K562 (cell line): ENCODE results near the gene STEEP1. TPM values are rescaled to one million over a fixed set of nuclear protein-coding genes. Genes with fewer than 3 reads are reported as not detected.

Source experiments
- ATAC-seq: fragments of 200-7000 bp; cut with Tn5 transposase; 3 replicates; pipeline ENCODE4 v1.9.1; 2020; ENCODE audit warnings: moderate library complexity
- BruUV-seq: library from RNA; stranded (reverse); fragments of 400-500 nt; replicated peaks from 2 replicates; lab custom pipeline; 2021; lab: Mats Ljungman, UMichigan
- CTCF ChIA-PET: fragments of 300-600 bp; formaldehyde crosslinking; extraction: SDS; loops from one replicate; lab custom pipeline; 2021; ENCODE audit warnings: low intra/inter-chr PET ratio; lab: Yijun Ruan, JAX
- POLR2A ChIA-PET: fragments of 300-600, 350-650 bp; sonication (Branson Sonifier 250); formaldehyde crosslinking; extraction: SDS; loops from one replicate; lab custom pipeline; 2021; ENCODE audit warnings: antibody characterized with exemption, inconsistent platforms; lab: Yijun Ruan, JAX
- DNase-seq, 4 experiments: peaks; one replicate each; pipeline versions ENCODE4 v3.0.0 to v3.0.0-alpha.2; 2011 to 2018; ENCODE audit warnings: low spot score in 3 of 4, mixed read lengths in 3 of 4; ENCODE audit errors: extremely low read depth in 1 of 4
- FAIRE-seq: peaks from 2 replicates; lab custom pipeline; 2011; peaks lifted over from hg19 to GRCh38; lab: Jason Lieb, UNC
- H2AFZ ChIP-seq: 2 replicates; pipeline ENCODE4 v1.6.0; 2011; ENCODE audit warnings: low read depth, low read length, control low read depth, inconsistent platforms
- H3K27ac ChIP-seq: fragments of 200-600 bp; 3 replicates; pipeline ENCODE4 v1.8.0; 2011; ENCODE audit warnings: low read depth, mild to moderate bottlenecking, control low read depth, inconsistent platforms, low read length, moderate library complexity, mixed read lengths; ENCODE audit errors: extremely low read depth
- H3K27me3 ChIP-seq, 2 experiments: fragments of 300-600 bp in 1 of 2; 2 replicates in 1 of 2; 3 replicates in 1 of 2; pipeline versions ENCODE4 v1.6.0 to v1.8.0; 2011; ENCODE audit warnings: inconsistent platforms in 2 of 2, low read length in 2 of 2, mild to moderate bottlenecking in 1 of 2, mixed read lengths in 1 of 2, moderate library complexity in 1 of 2; ENCODE audit not compliant: control insufficient read depth in 2 of 2, insufficient read depth in 2 of 2
- H3K36me3 ChIP-seq: fragments of 300-600 bp; 3 replicates; pipeline ENCODE4 v1.8.0; 2011; ENCODE audit warnings: mild to moderate bottlenecking, low read length, inconsistent platforms; ENCODE audit not compliant: control insufficient read depth, insufficient read depth
- H3K4me1 ChIP-seq, 2 experiments: fragments of 200-600 bp in 1 of 2; replicated peaks in 1 of 2; 2 replicates in 1 of 2; 3 replicates in 1 of 2; pipeline versions ENCODE4 v1.5.1 to v1.8.0; 2011; ENCODE audit warnings: inconsistent platforms in 2 of 2, low read length in 2 of 2, mild to moderate bottlenecking in 1 of 2, mixed read lengths in 1 of 2, moderate library complexity in 1 of 2; ENCODE audit not compliant: control insufficient read depth in 2 of 2, insufficient read depth in 2 of 2
- H3K4me2 ChIP-seq: 2 replicates; pipeline ENCODE4 v1.6.1; 2011; ENCODE audit warnings: low read length, control low read depth, inconsistent platforms, mixed read lengths; ENCODE audit not compliant: insufficient read depth
- H3K4me3 ChIP-seq: fragments of 200-600 bp; sonication (generic), shearing (Covaris generic); 2 replicates; pipeline ENCODE4 v1.5.1; 2016; ENCODE audit warnings: control low read depth, inconsistent platforms
- H3K79me2 ChIP-seq: fragments of 200-600 bp; 3 replicates; pipeline ENCODE4 v1.8.0; 2011; ENCODE audit warnings: low read length, inconsistent platforms; ENCODE audit not compliant: control insufficient read depth, insufficient read depth
- H3K9ac ChIP-seq, 2 experiments: 2 replicates each; pipeline versions ENCODE4 v1.6.0 to v1.6.1; 2011; ENCODE audit warnings: low read depth in 2 of 2, low read length in 2 of 2, control low read depth in 1 of 2, inconsistent platforms in 1 of 2, mild to moderate bottlenecking in 1 of 2, mixed read lengths in 1 of 2; ENCODE audit not compliant: insufficient read depth in 1 of 2
- H3K9me1 ChIP-seq: one replicate; pipeline ENCODE4 v1.6.0; 2011; ENCODE audit warnings: inconsistent platforms, mild to moderate bottlenecking, low read length, moderate library complexity; ENCODE audit not compliant: control insufficient read depth, insufficient read depth
- H3K9me3 ChIP-seq: replicated peaks from 2 replicates; pipeline ENCODE4 v1.5.1; 2011; ENCODE audit warnings: low read depth, low read length, inconsistent platforms; ENCODE audit not compliant: control insufficient read depth, insufficient read depth
- H4K20me1 ChIP-seq: replicated peaks from 2 replicates; pipeline ENCODE4 v1.6.1; 2011; ENCODE audit warnings: low read length, inconsistent platforms, mixed read lengths; ENCODE audit not compliant: control insufficient read depth, insufficient read depth
- GMEB1 ChIP-seq: fragments of 250-450 bp; sonication (Bioruptor Pico); IDR thresholded peaks from 2 replicates; pipeline ENCODE4 v1.4.0; 2020; ENCODE audit warnings: mild to moderate bottlenecking
- HMGN3 ChIP-seq: IDR thresholded peaks from 2 replicates; pipeline ENCODE4 v1.6.1; 2011; ENCODE audit warnings: borderline replicate concordance, low read depth, mild to moderate bottlenecking, mixed read lengths, low read length; ENCODE audit not compliant: insufficient read length; ENCODE audit errors: extremely low read depth
- JUND ChIP-seq, 2 experiments: IDR thresholded peaks; 2 replicates in 1 of 2; 3 replicates in 1 of 2; pipeline ENCODE4 v1.6.1; 2011; ENCODE audit warnings: borderline replicate concordance in 2 of 2, low read depth in 2 of 2, low read length in 2 of 2, improper control_type of control experiment in 1 of 2, missing biosample characterization in 1 of 2, missing genetic modification characterization in 1 of 2, missing genetic modification reagents in 1 of 2
- SP2 ChIP-seq: IDR thresholded peaks from 2 replicates; pipeline ENCODE4 v1.6.1; 2011; ENCODE audit warnings: mild to moderate bottlenecking, low read depth, low read length, moderate library complexity; ENCODE audit not compliant: poor library complexity, severe bottlenecking; ENCODE audit errors: extremely low read depth
- STAG1 ChIP-seq: sonication (generic); formaldehyde crosslinking; IDR thresholded peaks from 2 replicates; pipeline ENCODE4 v1.5.0; 2020; ENCODE audit warnings: missing genetic modification reagents, borderline replicate concordance
- STAT5A ChIP-seq: IDR thresholded peaks from 2 replicates; pipeline ENCODE4 v1.6.1; 2012; ENCODE audit warnings: low read length, inconsistent platforms, borderline replicate concordance
- TCF15 ChIP-seq: fragments of 250-450 bp; sonication (Bioruptor Pico); IDR thresholded peaks from 2 replicates; pipeline ENCODE4 v1.8.0; 2022; ENCODE audit warnings: moderate library complexity, mild to moderate bottlenecking, inconsistent platforms
- ZBTB49 ChIP-seq: sonication (generic); formaldehyde crosslinking; IDR thresholded peaks from 2 replicates; pipeline ENCODE4 v1.8.0; 2022; ENCODE audit warnings: missing genetic modification reagents, mild to moderate bottlenecking, borderline replicate concordance
- ZNF232 ChIP-seq: sonication (generic); formaldehyde crosslinking; IDR thresholded peaks from 2 replicates; pipeline ENCODE4 v1.8.0; 2022; ENCODE audit warnings: mild to moderate bottlenecking, missing genetic modification reagents
- ZNF696 ChIP-seq: fragments of 250-450 bp; sonication (Bioruptor Pico); conservative IDR thresholded peaks from 2 replicates; pipeline ENCODE4 v1.4.0; 2020; ENCODE audit warnings: mild to moderate bottlenecking, moderate library complexity
- WGBS: fragments of 100-300 bp; shearing (Covaris generic); methylation state at CpG from one replicate; pipeline ENCODE4 v1.1.6; 2016; ENCODE audit warnings: low coverage, mixed read lengths; ENCODE audit not compliant: insufficient coverage; ENCODE audit errors: missing lambda C conversion rate; 5-methylcytosine and 5-hydroxymethylcytosine counted together
- in situ Hi-C: fragments of 300-500 bp; cut with MboI; formaldehyde crosslinking; loops from 4 replicates; pipeline ENCODE4 v1.15.0; 2018; ENCODE audit warnings: inconsistent platforms, mixed read lengths
- intact Hi-C: fragments of 100-400 bp; cut with micrococcal nuclease; formaldehyde crosslinking; loops from 2 replicates; pipeline ENCODE4 v1.14.2; 2022
- polyA plus RNA-seq, 8 experiments: library from polyadenylated mRNA; depleted of rRNA in 4 of 8; stranded (reverse) in 5 of 8; unstranded in 3 of 8; fragments of >200 nt; fragmentation: Nextera tagmentation in 2 of 8; fragmentation: Illumina TruSeq in 1 of 8; extraction: Ambion mirVana in 2 of 8; extraction: Trizol in 1 of 8; gene quantifications; 2 replicates each; pipeline versions ENCODE4 v1.2.1 to v1.2.3, GENCODE V29; 2011 to 2014; ENCODE audit warnings: inconsistent platforms in 1 of 8, missing spikeins in 1 of 8
- total RNA-seq, 7 experiments: library from RNA; depleted of rRNA in 6 of 7; stranded (reverse); fragments of >200 nt in 6 of 7; fragmentation: Illumina TruSeq in 2 of 7; extraction: Trizol in 2 of 7; gene quantifications; 2 replicates each; pipeline versions ENCODE4 v1.2.1 to v1.2.3, GENCODE V29; 2011 to 2021; ENCODE audit warnings: low replicate concordance in 1 of 7
- TF ChIP-seq, protein P1 (sequence below): fragments of 450-650 bp; IDR thresholded peaks from 2 replicates; pipeline ENCODE4 v1.7.0; 2016; ENCODE audit warnings: borderline replicate concordance
- TF ChIP-seq, protein P2 (sequence below), 3 experiments: fragments of 200-800 bp in 1 of 3; sonication (Bioruptor generic) in 1 of 3; sonication (generic) in 1 of 3; formaldehyde crosslinking in 1 of 3; IDR thresholded peaks; 2 replicates each; pipeline versions ENCODE4 v1.6.1 to v1.8.0; 2016 to 2022; ENCODE audit warnings: mild to moderate bottlenecking in 2 of 3, missing compliant biosample characterization in 2 of 3, missing genetic modification characterization in 2 of 3, missing genetic modification reagents in 1 of 3

Gene STEEP1
- total and polyA plus RNA-seq, 9 of the 15 experiments (the other 6 are each of a cell fraction or from before 2014, with no cell fraction given), result 15.0 to 73.7 (median 40.3) TPM

DNA sequence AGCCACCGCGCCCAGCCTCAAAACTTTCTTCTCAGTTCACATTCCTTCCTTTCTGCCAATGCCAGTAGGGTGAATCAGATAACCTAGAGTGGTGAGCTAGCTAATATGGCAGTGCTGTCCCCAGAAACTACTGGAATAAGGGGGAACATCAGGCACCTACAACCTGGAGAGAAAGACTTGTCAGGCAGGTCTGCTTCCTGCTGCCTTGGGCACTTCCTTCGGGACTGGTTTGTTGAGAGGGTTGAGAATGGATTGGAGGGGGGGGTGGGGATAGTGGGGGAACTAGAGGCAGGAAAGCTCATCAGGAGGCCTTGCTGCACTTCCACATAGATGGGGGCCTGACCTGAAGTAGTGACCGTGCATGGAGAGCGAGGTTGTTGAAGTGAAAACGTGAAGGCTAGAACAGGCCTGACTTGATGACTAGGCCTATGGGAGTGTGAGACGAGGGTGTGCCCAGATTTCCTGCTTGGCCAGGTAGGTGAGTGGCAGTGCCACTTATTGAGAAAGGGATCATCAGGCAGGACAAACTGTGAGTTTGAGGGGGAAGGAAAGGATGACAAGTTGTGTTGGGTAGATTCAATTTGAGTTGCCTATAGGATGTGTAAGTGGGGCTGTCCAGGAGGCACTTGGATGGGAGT, 63.6 kb downstream of the STEEP1 start:
- ChIA-PET CTCF (no interaction called here), POLR2A (no interaction called here)
- in situ Hi-C loops (no loop called here), intact Hi-C loops (no loop called here)
- H3K79me2 ChIP-seq, result no peaks in the 10 kb centered on the region
- H3K9me1 ChIP-seq, result no peaks in the 10 kb centered on the region
- no peak overlapping the region for H3K9ac ChIP-seq
- 0 out of 2 replicates have a peak overlapping the region, but pooled peaks have one; percentile 50 for H2AFZ ChIP-seq
- no peak overlapping the region for H3K4me3 ChIP-seq
- H3K36me3 ChIP-seq, result no peaks in the 10 kb centered on the region
- H3K27ac ChIP-seq, result no peak overlapping the region
- DNase-seq, result no peak
- ATAC-seq, result no peak
- FAIRE-seq, result no peak
- no peaks in the 10 kb centered on the region for H3K9me3 ChIP-seq
- WGBS, result 68% methylated on average over 7 of the region's 7 CpGs
- H3K27me3 ChIP-seq, result no peaks in the 10 kb centered on the region; a peak in 2 of 5 replicates
- no TSS peak for BruUV-seq
- H4K20me1 ChIP-seq, result no peaks in the 10 kb centered on the region
- H3K4me2 ChIP-seq, result no peak overlapping the region
- H3K4me1 ChIP-seq, result no peaks in the 10 kb centered on the region; a peak in 1 of 5 replicates
- TF ChIP-seq HMGN3 (no peak), SP2 (no peak), TCF15 (CRISPR knock-in tag) (no peak), STAG1 (no peak), ZBTB49 (CRISPR knock-in tag) (no peak), GMEB1 (CRISPR knock-in tag) (no peak), ZNF696 (no peak), JUND (IDR thresholded peaks at IDR 0.05; ENCODE audit: borderline replicate concordance, low read depth, low read length) (no peak), JUND (tag; IDR thresholded peaks at IDR 0.05; ENCODE audit: borderline replicate concordance, low read depth, low read length) (no peak), ZNF232 (CRISPR knock-in tag) (no peak), STAT5A (no peak)
- TF ChIP-seq, protein P1, sequence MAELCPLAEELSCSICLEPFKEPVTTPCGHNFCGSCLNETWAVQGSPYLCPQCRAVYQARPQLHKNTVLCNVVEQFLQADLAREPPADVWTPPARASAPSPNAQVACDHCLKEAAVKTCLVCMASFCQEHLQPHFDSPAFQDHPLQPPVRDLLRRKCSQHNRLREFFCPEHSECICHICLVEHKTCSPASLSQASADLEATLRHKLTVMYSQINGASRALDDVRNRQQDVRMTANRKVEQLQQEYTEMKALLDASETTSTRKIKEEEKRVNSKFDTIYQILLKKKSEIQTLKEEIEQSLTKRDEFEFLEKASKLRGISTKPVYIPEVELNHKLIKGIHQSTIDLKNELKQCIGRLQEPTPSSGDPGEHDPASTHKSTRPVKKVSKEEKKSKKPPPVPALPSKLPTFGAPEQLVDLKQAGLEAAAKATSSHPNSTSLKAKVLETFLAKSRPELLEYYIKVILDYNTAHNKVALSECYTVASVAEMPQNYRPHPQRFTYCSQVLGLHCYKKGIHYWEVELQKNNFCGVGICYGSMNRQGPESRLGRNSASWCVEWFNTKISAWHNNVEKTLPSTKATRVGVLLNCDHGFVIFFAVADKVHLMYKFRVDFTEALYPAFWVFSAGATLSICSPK, result no peak
- TF ChIP-seq, protein P2, sequence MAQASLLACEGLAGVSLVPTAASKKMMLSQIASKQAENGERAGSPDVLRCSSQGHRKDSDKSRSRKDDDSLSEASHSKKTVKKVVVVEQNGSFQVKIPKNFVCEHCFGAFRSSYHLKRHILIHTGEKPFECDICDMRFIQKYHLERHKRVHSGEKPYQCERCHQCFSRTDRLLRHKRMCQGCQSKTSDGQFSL (CRISPR knock-in tag; IDR thresholded peaks at IDR 0.05), result no peak
- TF ChIP-seq, protein P2 (tag; IDR thresholded peaks at IDR 0.05), result no peak
